Activated naive CD4-positive, alpha-beta T cell (primary cell): ENCODE measurements around the gene USP47.

Source experiments
- DNase-seq, 4 experiments: peaks; one replicate each; lab custom pipeline; 2025; lab: John Stamatoyannopoulos, UW

Gene USP47

GRCh38 chr11:11980841-11981308, 139.1 kb downstream of the USP47 start:
- DNase-seq = no peak

DNA sequence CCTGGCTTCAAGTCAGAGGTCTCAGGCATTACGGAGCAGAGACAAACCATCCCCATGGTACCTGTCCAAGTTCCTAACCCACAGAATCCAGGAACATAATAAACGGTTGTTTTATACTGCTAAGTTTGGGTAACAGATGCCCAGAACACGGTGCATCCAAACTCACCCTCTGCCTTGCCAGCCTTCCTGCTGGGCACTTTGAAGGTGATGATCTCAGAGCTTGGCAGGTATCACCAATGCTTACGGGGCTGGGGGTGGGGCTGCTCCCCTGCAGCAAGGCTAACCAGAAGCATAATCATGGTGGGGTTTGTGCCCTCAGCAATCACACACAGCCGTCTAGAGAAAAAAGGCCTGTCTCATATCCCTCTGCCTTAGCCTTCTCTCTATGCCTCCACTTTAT, 139.6 kb downstream of the USP47 start:
- DNase-seq = no peak

DNA sequence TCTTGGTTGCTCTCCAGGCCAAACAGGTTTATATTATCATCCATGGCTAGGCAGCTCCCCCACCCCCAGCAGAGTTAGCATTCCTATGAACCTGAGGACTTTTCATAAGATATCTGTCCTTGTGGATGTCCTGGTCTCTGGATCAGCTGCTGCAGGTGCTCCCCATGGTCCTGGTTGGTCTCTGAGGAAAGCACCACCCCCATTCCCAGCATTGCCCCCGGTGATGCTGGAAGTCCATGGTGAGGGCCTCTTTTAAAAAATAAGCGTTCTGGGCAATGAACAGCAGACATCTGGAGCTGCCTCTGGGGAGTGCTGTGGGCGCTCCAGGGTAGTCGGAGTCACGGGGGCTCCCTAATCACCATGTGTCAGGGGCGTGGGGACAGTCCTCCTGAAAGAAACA, 140.1 kb downstream of the USP47 start:
- no peak for DNase-seq

DNA sequence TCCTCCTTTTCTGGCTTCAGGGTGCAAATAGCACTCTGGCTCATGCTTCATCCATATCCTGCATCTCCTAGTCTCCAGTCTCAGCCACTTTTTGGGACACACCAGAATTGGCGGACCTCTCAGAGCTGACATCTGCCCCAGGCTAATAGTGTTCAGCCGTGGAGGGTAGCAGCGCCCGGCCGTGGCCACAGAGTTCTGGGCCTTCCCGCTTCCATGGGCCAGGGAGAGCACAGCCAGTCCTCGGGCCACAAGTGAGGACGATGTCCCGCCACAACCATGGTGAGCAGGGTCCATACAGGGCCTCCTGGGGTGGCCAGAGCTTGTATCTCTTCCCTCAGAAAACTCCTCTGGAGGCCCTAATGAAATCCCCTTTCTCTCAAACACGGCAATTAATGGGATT, 140.7 kb downstream of the USP47 start:
- no peak for DNase-seq

GRCh38 chr11:11982975-11983374, 141.2 kb downstream of the USP47 start:
- DNase-seq = no peak

DNA sequence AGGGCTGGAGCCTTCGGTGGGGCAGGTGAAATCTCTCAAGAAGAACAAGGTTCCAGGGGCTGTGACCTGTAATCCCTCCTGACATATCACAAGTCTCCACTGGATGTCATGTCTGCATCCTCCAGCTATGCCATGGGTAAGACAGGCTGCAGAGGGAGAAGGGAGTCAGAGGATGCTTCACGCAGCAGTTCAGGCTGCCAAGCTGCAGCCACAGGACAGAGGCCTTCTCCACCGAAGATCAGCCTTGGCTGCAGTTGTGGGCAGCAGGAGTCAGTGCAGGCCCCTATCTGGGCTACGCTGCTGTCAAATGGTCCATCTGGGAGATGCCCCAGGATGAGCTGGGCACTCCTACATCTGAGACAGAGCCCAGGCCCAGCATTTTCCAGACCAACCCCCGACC, 141.7 kb downstream of the USP47 start:
- DNase-seq = no peak

- no peak for DNase-seq
Measured at GRCh38 chr11:11984563-11984962, 142.8 kb downstream of the USP47 start.

DNA sequence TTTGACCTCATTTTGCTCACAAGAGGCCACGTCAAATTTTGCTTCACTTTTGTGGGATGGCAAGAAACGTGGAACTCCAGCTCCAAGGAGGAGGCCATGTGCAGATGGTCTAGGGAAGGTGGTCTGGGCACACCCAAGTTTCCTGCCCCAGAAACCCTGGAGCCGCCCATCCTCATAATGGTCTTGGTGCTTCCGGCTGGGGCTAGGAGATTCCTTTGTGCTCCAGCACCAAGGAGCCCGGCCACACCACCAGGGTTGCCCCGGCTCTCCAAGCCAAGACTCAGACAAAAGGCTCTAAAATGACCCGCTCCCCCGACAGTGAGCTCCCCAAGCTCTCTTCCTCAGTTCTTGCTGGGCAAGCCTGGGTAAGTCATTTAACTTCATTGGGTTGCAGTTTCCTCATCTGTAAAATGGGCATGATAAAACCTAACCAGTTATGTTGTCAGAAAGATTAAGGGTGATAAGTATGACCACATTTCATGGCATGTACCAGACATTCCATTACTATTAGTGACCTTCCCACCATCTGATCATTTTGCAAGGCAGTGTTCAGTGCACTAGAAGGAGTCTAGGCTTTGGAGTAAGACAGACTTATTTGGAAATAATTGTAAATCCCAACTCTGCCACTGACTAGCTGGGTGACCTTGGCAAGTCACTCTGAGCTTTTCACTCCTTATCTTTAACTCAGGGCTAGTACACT, 143.4 kb downstream of the USP47 start:
- DNase-seq = no peak

- DNase-seq = no peak
Measured at GRCh38 chr11:11985954-11986949, 144.5 kb downstream of the USP47 start.

- DNase-seq = no peak
Measured at GRCh38 chr11:11987503-11988022, 145.8 kb downstream of the USP47 start.

DNA sequence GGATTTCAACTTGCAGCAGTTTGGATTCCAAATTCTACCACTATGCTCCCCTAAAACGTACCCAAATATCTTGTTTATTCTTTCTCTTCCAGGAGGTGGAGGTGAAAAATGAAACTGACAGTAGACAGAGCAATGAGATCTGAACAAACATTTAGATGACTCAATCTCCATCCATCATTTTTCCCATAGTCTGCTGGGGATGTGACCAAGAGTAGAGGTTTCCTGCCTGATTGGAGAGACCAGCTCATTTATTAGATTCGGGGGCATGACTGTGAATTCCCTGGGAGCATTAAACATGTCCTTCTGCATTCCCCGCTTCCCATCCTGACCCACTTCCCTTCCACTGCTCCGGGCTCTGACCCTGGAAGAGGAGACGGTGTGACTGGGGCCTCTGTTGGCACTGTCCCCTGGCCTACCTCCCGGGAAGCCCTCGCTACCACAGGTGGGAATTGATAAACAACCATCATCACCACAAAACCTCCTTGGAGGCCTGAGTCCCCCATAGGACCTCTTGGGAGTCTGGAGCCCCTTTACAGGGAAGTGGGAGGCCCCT, 146.4 kb downstream of the USP47 start:
- no peak for DNase-seq

DNA sequence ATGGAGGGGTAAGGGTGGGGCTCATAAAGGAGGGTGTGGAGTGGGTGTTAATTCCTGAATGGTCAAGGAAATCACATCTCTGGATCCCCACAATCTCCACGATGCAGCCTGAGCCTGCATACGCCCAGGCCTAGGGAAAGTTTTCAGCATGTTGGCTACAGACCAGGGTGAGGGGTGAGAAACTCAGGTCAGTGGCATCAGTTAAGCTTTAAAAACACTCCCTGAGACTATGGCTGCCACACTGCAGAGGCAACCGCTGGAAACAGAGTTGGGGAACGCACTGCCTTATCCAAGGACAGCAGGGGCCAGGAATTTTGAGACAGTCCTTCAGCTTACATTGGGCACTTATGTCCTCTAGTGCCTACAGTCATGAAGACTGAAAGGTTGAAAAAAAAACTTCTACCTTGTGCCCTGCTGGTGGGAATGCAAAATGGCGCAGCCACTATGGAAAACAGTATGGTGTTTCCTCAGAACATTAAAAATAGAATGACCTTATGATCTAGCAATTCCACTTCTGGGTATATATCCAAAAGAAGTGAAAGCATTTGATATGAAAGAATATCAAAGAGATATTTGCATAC, 147.0 kb downstream of the USP47 start:
- no peak for DNase-seq

GRCh38 chr11:11989774-11990744, 148.3 kb downstream of the USP47 start:
- DNase-seq = no peak

GRCh38 chr11:11992257-11993212, 150.8 kb downstream of the USP47 start:
- no peak for DNase-seq

DNA sequence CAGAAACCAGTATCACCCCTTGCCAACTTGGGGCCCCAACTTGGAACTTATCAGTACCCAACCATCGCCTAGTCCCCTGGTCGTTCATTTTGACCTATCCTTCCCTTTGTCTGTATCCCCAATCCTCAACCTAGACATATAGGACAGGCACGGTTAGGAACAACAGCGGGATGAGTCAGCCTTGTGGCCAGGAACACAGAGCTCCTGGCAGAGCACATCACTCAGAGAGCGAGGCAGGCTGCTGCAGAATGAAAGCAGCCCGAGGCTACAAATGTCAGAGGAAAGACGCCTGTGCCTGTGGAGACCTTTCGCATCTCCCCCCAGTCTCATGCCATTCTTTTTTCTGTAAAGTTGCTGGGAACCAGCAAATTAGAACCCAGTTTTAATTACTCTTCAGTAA, 152.1 kb downstream of the USP47 start:
- DNase-seq = no peak

GRCh38 chr11:11995601-11996000, 153.8 kb downstream of the USP47 start:
- no peak for DNase-seq

DNA sequence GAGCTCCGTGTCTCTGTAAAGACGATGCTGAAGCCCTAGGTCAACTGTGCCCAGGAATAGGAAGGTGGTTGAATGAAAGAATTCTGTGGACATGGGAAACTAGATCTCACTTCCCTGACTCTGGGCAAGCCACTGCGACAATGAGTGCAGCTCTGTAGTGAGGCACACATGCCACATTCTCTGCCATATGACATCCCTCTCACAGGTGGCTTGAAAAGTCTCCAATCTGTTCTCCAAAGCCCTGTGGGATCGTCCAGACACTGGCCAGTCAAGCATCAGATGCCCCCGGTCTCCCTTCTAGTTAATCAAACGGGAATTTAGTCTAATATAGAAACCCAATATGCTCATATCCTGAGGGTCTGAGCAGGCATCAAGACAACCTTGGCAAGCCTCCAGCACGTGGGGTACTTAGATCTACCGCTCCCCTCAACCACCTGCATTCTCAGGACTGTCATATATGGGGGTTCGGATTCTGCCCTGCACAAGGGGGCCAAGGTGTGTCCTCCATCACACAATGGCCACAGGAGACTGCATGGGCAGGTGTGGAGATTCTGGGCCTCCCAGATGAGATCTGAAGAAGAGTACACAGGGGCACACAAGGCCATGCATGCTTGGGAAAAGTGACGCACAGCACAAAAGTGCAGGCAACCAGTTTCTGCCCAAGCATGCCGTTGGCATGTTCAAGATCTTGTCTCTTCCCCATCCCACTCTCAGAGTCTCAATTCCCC, 154.7 kb downstream of the USP47 start:
- DNase-seq = no peak

DNA sequence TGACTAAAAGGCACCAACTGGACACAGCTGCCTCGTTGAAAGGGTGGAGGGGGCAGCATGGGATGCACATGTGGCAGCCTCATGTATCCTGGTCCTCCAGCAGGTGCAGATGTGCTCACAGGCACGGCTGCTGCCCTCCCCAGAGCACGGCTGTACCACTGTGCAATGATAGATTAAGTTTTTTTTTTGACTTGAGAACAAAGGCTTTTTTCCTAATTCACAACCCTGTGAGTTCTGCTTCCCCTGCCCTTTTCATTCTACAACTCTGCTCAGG, 155.2 kb downstream of the USP47 start:
- DNase-seq = no peak

- DNase-seq = no peak
Measured at GRCh38 chr11:11998091-11998781, 156.5 kb downstream of the USP47 start.
